Measurements from ENCODE around the gene CLINT1.

Gene CLINT1

DNA sequence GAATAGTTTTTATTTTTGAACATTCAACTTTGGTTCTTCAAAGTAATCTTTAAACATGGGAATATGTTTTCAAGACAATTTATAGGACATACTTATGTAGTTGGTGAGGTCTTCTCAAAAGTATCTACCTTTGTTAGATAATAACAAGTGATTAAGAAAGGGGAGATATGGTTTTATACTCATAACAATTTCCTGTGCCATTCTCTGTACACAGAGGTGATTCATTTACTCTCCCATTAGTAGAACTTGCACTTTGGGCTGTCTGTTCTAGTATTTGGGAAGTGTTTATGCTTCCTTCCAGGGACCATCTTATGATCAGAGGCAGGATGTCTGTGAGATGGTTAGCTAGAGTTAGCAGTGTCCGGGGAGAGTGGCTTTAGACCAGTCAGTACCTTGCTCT lies 100.2 kb downstream of the CLINT1 start:
- no peak for DNase-seq (ENCODE audit: low read depth in 2 of 2)

- no peak for DNase-seq (ENCODE audit: low read depth in 2 of 2)
These were observed 102.8 kb downstream of the CLINT1 start for GRCh38 chr5:157756122-157756521.

DNA sequence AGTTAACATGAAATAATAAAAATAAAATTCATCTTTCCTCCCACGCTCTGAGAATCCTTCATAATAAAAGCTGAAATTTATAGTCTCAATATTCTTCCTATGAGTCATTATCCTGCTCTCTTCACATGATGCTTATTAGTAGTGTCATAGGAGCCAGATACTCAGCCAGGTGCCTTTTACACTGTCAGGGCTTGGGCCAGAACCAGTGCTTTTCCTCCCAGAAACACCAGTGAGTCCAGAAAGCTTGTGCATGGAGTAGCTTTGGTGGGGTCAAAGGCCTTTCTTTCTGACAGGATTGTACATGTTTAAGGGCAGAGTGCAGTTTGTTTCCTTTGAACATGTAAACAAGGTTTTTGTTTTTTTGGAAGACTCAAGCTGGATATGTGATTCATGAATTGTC lies 108.6 kb downstream of the CLINT1 start:
- no peak for DNase-seq (ENCODE audit: low read depth in 2 of 2)

DNA sequence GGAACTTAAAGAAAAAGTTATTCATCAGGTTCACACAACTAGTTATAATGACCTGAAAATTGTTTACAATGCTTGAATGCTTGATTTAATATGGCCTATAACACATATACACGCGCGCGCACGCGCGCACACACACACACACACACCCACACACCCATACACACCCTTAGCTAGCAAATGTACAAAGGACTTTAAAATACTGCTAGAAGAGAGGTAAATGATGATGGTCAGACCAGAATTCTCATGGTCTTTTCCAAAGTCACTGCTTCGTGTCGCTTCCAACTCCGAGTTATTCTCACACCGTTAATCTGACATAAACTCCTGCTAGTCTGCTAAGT lies 109.5 kb downstream of the CLINT1 start:
- DNase-seq (ENCODE audit: low read depth in 2 of 2) = no peak

GRCh38 chr5:157748760-157749461 lies 110.0 kb downstream of the CLINT1 start:
- DNase-seq (ENCODE audit: low read depth in 2 of 2) = no peak

GRCh38 chr5:157747766-157748700 lies 110.9 kb downstream of the CLINT1 start:
- DNase-seq (ENCODE audit: low read depth in 2 of 2) = no peak

DNA sequence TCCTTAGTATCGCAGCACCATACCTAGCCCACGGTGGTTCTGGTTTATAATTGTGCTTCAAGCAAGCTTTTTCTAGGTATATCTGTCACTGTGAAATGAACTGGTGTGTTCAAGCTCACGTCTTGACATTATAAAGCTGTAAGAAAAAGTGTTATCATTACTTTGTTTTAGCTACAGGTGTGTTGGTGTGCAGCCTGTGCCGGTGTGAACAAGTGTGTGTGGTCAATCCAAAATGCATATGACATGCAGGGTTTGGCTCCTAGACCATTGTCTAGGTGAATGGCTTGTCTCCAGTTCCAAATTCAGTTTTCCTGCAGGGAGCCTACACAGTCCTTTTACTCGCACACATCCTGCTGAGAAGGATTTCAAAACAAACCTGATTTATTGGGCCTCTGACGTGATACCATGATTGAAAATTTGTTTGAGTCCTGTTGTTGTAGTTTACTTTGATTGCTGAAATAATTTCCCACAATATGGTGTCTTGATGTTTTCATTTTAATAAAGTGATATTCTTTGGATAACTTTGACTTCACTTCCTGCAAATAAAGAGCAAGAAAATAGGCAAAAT lies 111.7 kb downstream of the CLINT1 start:
- no peak for DNase-seq (ENCODE audit: low read depth in 2 of 2)

DNA sequence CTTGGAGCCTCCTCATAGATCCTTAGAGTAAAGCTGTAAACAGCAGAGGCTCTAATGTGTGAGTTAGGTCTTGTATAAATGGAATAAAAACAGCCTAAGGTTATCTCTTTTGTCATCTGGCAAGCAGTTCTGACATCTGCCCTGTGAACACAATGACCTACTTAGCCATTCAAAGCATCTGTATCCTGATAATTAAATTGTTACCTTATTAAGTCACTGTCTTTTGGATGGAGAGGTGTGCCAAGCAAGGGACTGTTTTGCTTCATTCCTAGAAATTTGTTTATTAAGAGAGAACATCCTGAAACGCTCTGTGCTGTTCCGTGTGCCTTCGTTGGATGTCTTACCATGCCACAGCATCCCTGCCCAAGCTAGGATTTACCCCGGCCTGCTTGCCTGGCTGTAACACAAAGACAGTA lies 113.9 kb downstream of the CLINT1 start:
- DNase-seq (ENCODE audit: low read depth in 2 of 2) = no peak

DNA sequence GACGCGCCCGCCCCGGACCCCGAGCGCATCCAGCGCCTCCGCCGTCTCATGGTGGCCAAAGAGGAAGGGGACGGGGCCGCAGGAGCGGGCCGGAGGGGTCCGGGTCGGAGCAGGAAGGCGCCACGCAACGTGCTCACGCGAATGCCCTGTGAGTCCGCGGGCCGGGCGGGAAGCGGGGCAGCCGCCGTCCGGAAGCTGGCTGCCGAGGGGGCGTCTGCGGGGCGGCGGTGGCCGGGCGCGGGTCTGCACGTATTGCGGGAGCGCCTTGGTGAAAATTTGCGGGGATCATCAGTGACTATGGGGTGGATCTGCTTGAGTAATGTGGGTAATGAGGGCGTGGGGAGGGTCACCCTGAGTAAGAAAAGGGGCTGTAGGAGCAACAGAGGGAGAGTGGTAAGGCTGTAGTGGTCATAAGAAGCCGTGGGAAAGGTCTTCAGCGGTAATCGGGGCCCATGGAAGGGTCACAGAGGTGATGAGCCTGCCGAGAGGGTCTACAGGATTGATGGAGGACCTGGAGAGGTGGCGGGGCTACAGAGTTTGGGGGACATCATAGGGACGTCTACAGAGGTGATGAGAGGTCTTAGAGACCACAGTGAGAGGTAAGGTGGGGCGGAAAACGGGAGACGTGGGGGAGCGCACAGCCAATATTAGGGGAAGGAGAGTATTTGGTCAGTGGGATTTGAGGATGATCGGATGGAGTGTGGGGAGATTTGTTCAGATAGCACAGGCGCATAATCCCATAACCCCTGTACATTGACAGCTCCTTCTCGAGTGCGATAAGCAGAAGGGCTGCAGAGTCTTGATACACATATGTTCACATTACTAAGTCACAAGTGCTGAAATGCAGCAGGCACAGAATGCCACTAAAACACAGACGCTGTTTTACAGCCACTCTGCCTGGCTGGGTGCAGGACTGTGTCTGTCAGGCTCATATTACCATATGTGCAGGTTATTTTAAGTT lies 114.6 kb downstream of the CLINT1 start:
- no peak for DNase-seq (ENCODE audit: low read depth in 2 of 2)

- DNase-seq (ENCODE audit: low read depth in 2 of 2) = peak; percentile 79 to 89
These were observed 115.5 kb downstream of the CLINT1 start, which contains the start of gene LSM11 for GRCh38 chr5:157743163-157744050. Gene LSM11 (plus strand): TSS chr5:157743712. CDS start chr5:157743751, 39 bp downstream.

GRCh38 chr5:157741131-157741530 lies 117.8 kb downstream of the CLINT1 start:
- no peak for DNase-seq (ENCODE audit: low read depth in 2 of 2)

DNA sequence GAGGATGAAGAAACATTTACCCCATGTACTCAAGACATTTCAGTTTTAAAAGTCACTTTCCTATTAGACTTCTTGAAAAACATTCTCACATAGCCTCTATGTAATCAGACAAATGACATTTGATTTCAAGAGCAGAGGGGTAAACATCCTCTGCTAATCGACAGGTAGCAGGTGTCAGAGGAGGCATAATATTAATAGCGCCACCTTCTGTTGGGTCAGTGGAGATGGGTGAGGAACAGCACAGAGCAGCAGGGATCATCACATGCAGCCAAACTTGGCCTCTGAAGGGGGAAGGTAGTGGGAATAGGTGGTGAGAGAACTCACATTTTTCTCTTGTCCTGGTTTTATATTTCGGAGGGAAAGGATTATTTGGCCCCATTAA lies 118.7 kb downstream of the CLINT1 start:
- no peak for DNase-seq (ENCODE audit: low read depth in 2 of 2)

DNA sequence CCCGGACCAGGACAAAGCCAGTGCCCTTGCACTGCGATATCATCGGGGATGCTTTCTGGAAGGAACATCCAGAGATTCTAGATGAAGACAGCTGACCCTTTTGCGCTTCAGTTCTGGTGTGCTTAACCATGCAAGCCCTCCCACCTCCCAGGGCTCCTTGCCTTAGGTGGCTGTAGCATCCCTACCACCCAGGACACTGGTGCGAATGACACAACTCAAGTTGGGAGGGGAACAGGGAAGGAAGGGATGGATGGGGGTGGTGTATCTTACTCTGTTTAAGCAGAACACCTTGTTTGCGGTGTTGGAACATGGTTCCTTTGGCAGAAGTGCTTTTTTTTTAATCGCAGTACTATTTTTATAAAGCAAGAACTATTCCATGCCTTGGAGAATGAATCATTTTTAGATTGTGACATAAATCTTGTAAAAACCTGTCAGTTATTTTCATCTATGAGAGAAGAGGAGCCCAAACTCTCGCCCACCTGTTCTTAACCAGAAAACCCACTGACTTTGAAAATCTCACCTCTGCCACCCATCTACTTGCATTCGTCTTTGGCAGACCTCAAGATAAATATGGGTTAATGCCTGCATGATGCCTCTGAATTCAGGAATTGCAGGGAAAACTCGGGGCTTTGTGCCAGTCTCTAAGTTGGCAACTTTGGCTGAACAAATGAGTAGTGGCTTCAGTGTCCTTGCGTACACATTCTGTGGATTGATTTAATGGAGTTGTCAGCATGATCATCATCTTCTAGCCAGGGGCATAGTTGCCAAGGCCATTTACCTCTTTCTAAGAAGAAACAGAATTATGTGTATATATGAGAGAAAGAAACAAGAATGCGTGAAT lies 119.3 kb downstream of the CLINT1 start:
- DNase-seq (ENCODE audit: low read depth in 2 of 2) = no peak

DNA sequence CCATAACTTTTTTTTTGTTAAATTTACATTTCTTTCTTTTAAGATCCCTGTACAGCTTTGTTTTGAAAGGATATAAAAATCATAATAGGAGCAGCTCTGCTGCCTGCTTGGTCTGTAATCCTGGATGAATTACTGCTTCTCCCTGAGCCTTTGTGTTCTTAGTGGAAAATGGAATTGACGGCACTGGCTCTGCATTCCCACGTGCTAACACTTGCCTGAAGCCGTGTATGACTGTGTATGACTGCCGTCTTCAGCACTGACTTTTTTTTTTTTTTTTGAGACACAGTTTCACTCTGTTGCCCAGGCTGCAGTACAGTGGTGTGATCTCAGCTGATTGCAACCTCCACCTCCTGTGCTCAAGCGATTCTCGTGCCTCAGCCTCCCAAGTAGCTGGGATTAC lies 123.0 kb downstream of the CLINT1 start:
- no peak for DNase-seq (ENCODE audit: low read depth in 2 of 2)
